Activated T-cell treated with anti-CD3 and anti-CD28 coated beads, Interleukin-2, amount 50 U/mL, for 24 hours (primary cell): ENCODE data around the gene NAALADL2.

Source experiments
- DNase-seq: peaks from one replicate; pipeline ENCODE4 v3.0.0-alpha.2; 2020
- H3K27ac Mint-ChIP-seq: 2 replicates; pipeline ENCODE4 v1.8.0; 2020; ENCODE audit warnings: mild to moderate bottlenecking, mixed read lengths
- H3K27me3 Mint-ChIP-seq: 2 replicates; pipeline ENCODE4 v1.8.0; 2020; ENCODE audit warnings: mixed read lengths
- H3K36me3 Mint-ChIP-seq: 2 replicates; pipeline ENCODE4 v1.8.0; 2020; ENCODE audit warnings: low read depth, mixed read lengths
- H3K4me1 Mint-ChIP-seq: 2 replicates; pipeline ENCODE4 v1.8.0; 2020; ENCODE audit warnings: low read depth, mixed read lengths
- H3K4me3 Mint-ChIP-seq: 2 replicates; pipeline ENCODE4 v1.8.0; 2020; ENCODE audit warnings: mild to moderate bottlenecking, moderate library complexity, mixed read lengths
- H3K9me3 Mint-ChIP-seq: 2 replicates; pipeline ENCODE4 v1.8.0; 2020; ENCODE audit warnings: mixed read lengths

Gene NAALADL2

DNA sequence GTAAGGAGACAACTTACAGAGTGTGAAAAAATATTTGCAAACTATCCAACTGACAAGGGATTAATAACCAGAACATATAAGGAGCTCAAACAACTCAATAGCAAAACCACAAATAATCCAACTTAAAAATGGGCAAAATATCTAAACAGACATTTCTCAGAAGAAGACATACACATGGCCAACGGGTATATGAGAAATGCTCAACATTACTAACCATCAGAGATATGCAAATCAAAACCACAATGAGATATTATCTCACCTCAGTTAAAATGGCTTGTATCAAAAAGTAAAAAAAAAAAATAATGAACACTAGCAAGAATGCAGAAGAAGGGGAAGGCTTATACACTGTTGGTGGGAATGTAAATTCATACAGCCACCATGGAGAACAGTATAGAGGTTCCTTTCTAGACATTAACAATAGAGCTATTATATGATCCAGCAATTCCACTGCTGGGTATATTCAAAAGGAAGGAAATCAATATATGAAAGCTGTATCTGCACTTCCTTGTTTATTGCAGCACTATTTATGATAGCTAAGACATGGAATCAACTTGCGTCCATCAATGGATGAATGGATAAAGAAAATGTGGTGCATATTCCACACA is 998.6 kb downstream of the NAALADL2 start:
- H3K9me3 Mint-ChIP-seq, result peaks cover 4% of the 10 kb centered on the region
- DNase-seq, result no peak
- no peaks in the 10 kb centered on the region for H3K36me3 Mint-ChIP-seq
- H3K27ac Mint-ChIP-seq, result no peak overlapping the region
- no peaks in the 10 kb centered on the region for H3K4me1 Mint-ChIP-seq
- H3K4me3 Mint-ChIP-seq, result no peak overlapping the region
- H3K27me3 Mint-ChIP-seq, result no peaks in the 10 kb centered on the region
